ENCODE data around the gene RNF113B.

Gene RNF113B

GRCh38 chr13:98176777-98177608, at the start of gene RNF113B:
Gene RNF113B (minus strand): TSS chr13:98177269. CDS start chr13:98177236, 33 bp downstream.
- H3K27me3 Mint-ChIP-seq = peaks cover 9% of the 10 kb centered on the region
- H3K4me3 Mint-ChIP-seq = no peak within 1 kb of the TSS
- no peaks in the 10 kb centered on the region for H3K9me3 Mint-ChIP-seq
- no peaks in the 10 kb centered on the region for H3K4me1 Mint-ChIP-seq
- H3K27ac Mint-ChIP-seq = no peak within 1 kb of the TSS
- H3K36me3 Mint-ChIP-seq = no peaks in the 10 kb centered on the region

- Mint-ChIP-seq H3K27ac (no peak overlapping the region), H3K4me3 (no peak overlapping the region), H3K36me3 (no peaks in the 10 kb centered on the region), H3K27me3 (peaks cover 5% of the 10 kb centered on the region), H3K9me3 (no peaks in the 10 kb centered on the region), H3K4me1 (no peaks in the 10 kb centered on the region)
These were observed 49.4 kb upstream of the RNF113B start for GRCh38 chr13:98226496-98226895.

GRCh38 chr13:98225036-98225940, 48.2 kb upstream of the RNF113B start:
- Mint-ChIP-seq H3K36me3 (no peaks in the 10 kb centered on the region), H3K27me3 (peaks cover 4% of the 10 kb centered on the region), H3K4me1 (no peaks in the 10 kb centered on the region), H3K27ac (no peak overlapping the region), H3K4me3 (no peak overlapping the region), H3K9me3 (no peaks in the 10 kb centered on the region)

- H3K27me3 Mint-ChIP-seq = peaks cover 4% of the 10 kb centered on the region
These were observed 47.5 kb upstream of the RNF113B start for GRCh38 chr13:98224557-98224956.

GRCh38 chr13:98223741-98224140, 46.7 kb upstream of the RNF113B start:
- peaks cover 4% of the 10 kb centered on the region for H3K27me3 Mint-ChIP-seq
- no peaks in the 10 kb centered on the region for H3K4me1 Mint-ChIP-seq
- H3K9me3 Mint-ChIP-seq = no peaks in the 10 kb centered on the region
- H3K4me3 Mint-ChIP-seq = no peak overlapping the region
- no peak overlapping the region for H3K27ac Mint-ChIP-seq
- H3K36me3 Mint-ChIP-seq = no peaks in the 10 kb centered on the region

More at GRCh38 chr13:98224557-98224956, 47.5 kb upstream of the RNF113B start:
- no peak overlapping the region for H3K27ac Mint-ChIP-seq
- no peak overlapping the region for H3K4me3 Mint-ChIP-seq
- H3K4me1 Mint-ChIP-seq = no peaks in the 10 kb centered on the region
- H3K36me3 Mint-ChIP-seq = no peaks in the 10 kb centered on the region
- H3K9me3 Mint-ChIP-seq = no peaks in the 10 kb centered on the region

- no peaks in the 10 kb centered on the region for H3K9me3 Mint-ChIP-seq
- no peak overlapping the region for H3K27ac Mint-ChIP-seq
- no peaks in the 10 kb centered on the region for H3K36me3 Mint-ChIP-seq
- no peak overlapping the region for H3K4me3 Mint-ChIP-seq
- H3K4me1 Mint-ChIP-seq = no peaks in the 10 kb centered on the region
- H3K27me3 Mint-ChIP-seq = peaks cover 4% of the 10 kb centered on the region
These were observed 45.7 kb upstream of the RNF113B start for GRCh38 chr13:98222816-98223215.

- Mint-ChIP-seq H3K4me1 (no peaks in the 10 kb centered on the region), H3K27ac (no peak overlapping the region), H3K4me3 (no peak overlapping the region), H3K36me3 (no peaks in the 10 kb centered on the region), H3K27me3 (peaks cover 4% of the 10 kb centered on the region), H3K9me3 (no peaks in the 10 kb centered on the region)
These were observed 45.0 kb upstream of the RNF113B start for GRCh38 chr13:98222081-98222554.

- H3K4me3 Mint-ChIP-seq = no peak overlapping the region
- no peak overlapping the region for H3K27ac Mint-ChIP-seq
- no peaks in the 10 kb centered on the region for H3K9me3 Mint-ChIP-seq
- no peaks in the 10 kb centered on the region for H3K4me1 Mint-ChIP-seq
- peaks cover 5% of the 10 kb centered on the region for H3K27me3 Mint-ChIP-seq
- H3K36me3 Mint-ChIP-seq = no peaks in the 10 kb centered on the region
These were observed 44.2 kb upstream of the RNF113B start for GRCh38 chr13:98221234-98221633.

GRCh38 chr13:98220271-98220791, 43.3 kb upstream of the RNF113B start:
- no peaks in the 10 kb centered on the region for H3K9me3 Mint-ChIP-seq
- H3K4me3 Mint-ChIP-seq = no peak overlapping the region
- peaks cover 5% of the 10 kb centered on the region for H3K27me3 Mint-ChIP-seq
- no peaks in the 10 kb centered on the region for H3K4me1 Mint-ChIP-seq
- no peak overlapping the region for H3K27ac Mint-ChIP-seq
- no peaks in the 10 kb centered on the region for H3K36me3 Mint-ChIP-seq

GRCh38 chr13:98219685-98220084, 42.6 kb upstream of the RNF113B start:
- Mint-ChIP-seq H3K36me3 (no peaks in the 10 kb centered on the region), H3K4me1 (no peaks in the 10 kb centered on the region), H3K27me3 (peaks cover 5% of the 10 kb centered on the region), H3K27ac (no peak overlapping the region), H3K9me3 (no peaks in the 10 kb centered on the region), H3K4me3 (no peak overlapping the region)

- no peaks in the 10 kb centered on the region for H3K4me1 Mint-ChIP-seq
- no peak overlapping the region for H3K4me3 Mint-ChIP-seq
- H3K9me3 Mint-ChIP-seq = no peaks in the 10 kb centered on the region
- no peak overlapping the region for H3K27ac Mint-ChIP-seq
- no peaks in the 10 kb centered on the region for H3K36me3 Mint-ChIP-seq
- H3K27me3 Mint-ChIP-seq = peaks cover 5% of the 10 kb centered on the region
These were observed 40.5 kb upstream of the RNF113B start for GRCh38 chr13:98217597-98217996.

- Mint-ChIP-seq H3K27me3 (peaks cover 4% of the 10 kb centered on the region), H3K4me3 (no peak overlapping the region), H3K36me3 (no peaks in the 10 kb centered on the region), H3K27ac (no peak overlapping the region), H3K4me1 (no peaks in the 10 kb centered on the region), H3K9me3 (no peaks in the 10 kb centered on the region)
These were observed 39.7 kb upstream of the RNF113B start for GRCh38 chr13:98216711-98217285.

- H3K36me3 Mint-ChIP-seq = no peaks in the 10 kb centered on the region
- no peaks in the 10 kb centered on the region for H3K9me3 Mint-ChIP-seq
- no peak overlapping the region for H3K4me3 Mint-ChIP-seq
- no peaks in the 10 kb centered on the region for H3K4me1 Mint-ChIP-seq
- H3K27ac Mint-ChIP-seq = no peak overlapping the region
- H3K27me3 Mint-ChIP-seq = peaks cover 3% of the 10 kb centered on the region
These were observed 39.1 kb upstream of the RNF113B start for GRCh38 chr13:98216135-98216565.

- peaks cover 5% of the 10 kb centered on the region for H3K27me3 Mint-ChIP-seq
- H3K4me3 Mint-ChIP-seq = no peak overlapping the region
- no peaks in the 10 kb centered on the region for H3K9me3 Mint-ChIP-seq
- no peaks in the 10 kb centered on the region for H3K36me3 Mint-ChIP-seq
- H3K4me1 Mint-ChIP-seq = no peaks in the 10 kb centered on the region
- H3K27ac Mint-ChIP-seq = no peak overlapping the region
These were observed 38.4 kb upstream of the RNF113B start for GRCh38 chr13:98215508-98215907.

GRCh38 chr13:98214707-98215106, 37.6 kb upstream of the RNF113B start:
- H3K4me1 Mint-ChIP-seq = no peaks in the 10 kb centered on the region
- H3K36me3 Mint-ChIP-seq = no peaks in the 10 kb centered on the region
- no peak overlapping the region for H3K4me3 Mint-ChIP-seq
- H3K27ac Mint-ChIP-seq = no peak overlapping the region
- H3K9me3 Mint-ChIP-seq = no peaks in the 10 kb centered on the region
- peaks cover 5% of the 10 kb centered on the region for H3K27me3 Mint-ChIP-seq

All from activated naive CD4-positive, alpha-beta T cell treated with anti-CD3 and anti-CD28 coated beads, Interleukin-2, amount 50 U/mL, for 24 hours (primary cell).